NCI-H2029 treated with DMSO at 0.1 percent for 48 hours (cell line): ENCODE measurements around the gene CCDC196.
"Not testable (repeated sequence)": the region's sequence is repeated elsewhere in the genome, so short reads cannot be mapped to it uniquely, and the experiment has no call there.

Experiments
- DNase-seq: peaks from one replicate; lab custom pipeline; 2025; lab: John Stamatoyannopoulos, UW

The CCDC196 gene

GRCh38 chr14:66495218-66496098 is 9.3 kb downstream of the CCDC196 start:
- no peak for DNase-seq

GRCh38 chr14:66496188-66496807 is 10.1 kb downstream of the CCDC196 start:
- DNase-seq, result no peak

GRCh38 chr14:66496911-66497310 is 10.7 kb downstream of the CCDC196 start:
- no peak for DNase-seq

GRCh38 chr14:66498311-66498710 is 12.1 kb downstream of the CCDC196 start:
- DNase-seq, result no peak

GRCh38 chr14:66501592-66501991 is 15.4 kb downstream of the CCDC196 start:
- DNase-seq, result no peak

- DNase-seq, result not testable (repeated sequence)
These were observed 16.7 kb downstream of the CCDC196 start for GRCh38 chr14:66502836-66503235.

GRCh38 chr14:66503532-66503931 is 17.4 kb downstream of the CCDC196 start:
- DNase-seq, result no peak

- no peak for DNase-seq
These were observed 21.1 kb downstream of the CCDC196 start for GRCh38 chr14:66507181-66507721.

GRCh38 chr14:66507722-66508546 is 21.8 kb downstream of the CCDC196 start, which contains the start of gene GPHN:
Gene GPHN, plus strand, starts transcription at chr14:66508147.
- peak; percentile 50 for DNase-seq

- DNase-seq, result no peak
These were observed 22.3 kb downstream of the CCDC196 start for GRCh38 chr14:66508547-66508845.

GRCh38 chr14:66508846-66509621 is 22.9 kb downstream of the CCDC196 start:
- no peak for DNase-seq

- no peak for DNase-seq
These were observed 23.7 kb downstream of the CCDC196 start for GRCh38 chr14:66509874-66510273.

- DNase-seq, result no peak
These were observed 25.7 kb downstream of the CCDC196 start for GRCh38 chr14:66511849-66512248.

GRCh38 chr14:66514213-66514612 is 28.0 kb downstream of the CCDC196 start:
- no peak for DNase-seq

GRCh38 chr14:66530526-66530925 is 44.4 kb downstream of the CCDC196 start:
- DNase-seq, result no peak

- DNase-seq, result no peak
These were observed 52.9 kb downstream of the CCDC196 start for GRCh38 chr14:66539034-66539433.

- no peak for DNase-seq
These were observed 53.9 kb downstream of the CCDC196 start for GRCh38 chr14:66540038-66540437.

- no peak for DNase-seq
These were observed 55.5 kb downstream of the CCDC196 start for GRCh38 chr14:66541627-66542026.

- no peak for DNase-seq
These were observed 57.8 kb downstream of the CCDC196 start for GRCh38 chr14:66543996-66544395.

GRCh38 chr14:66545191-66545590 is 59.0 kb downstream of the CCDC196 start:
- DNase-seq, result not testable (repeated sequence)

- not testable (repeated sequence) for DNase-seq
These were observed 59.6 kb downstream of the CCDC196 start for GRCh38 chr14:66545751-66546150.
